GM21737 (cell line): ENCODE results near the gene PACS1.
"Not testable (repeated sequence)": the region's sequence is repeated elsewhere in the genome, so short reads cannot be mapped to it uniquely, and the experiment has no call there.

Experiments used
- ATAC-seq: cut with Tn5 transposase; IDR thresholded peaks from one replicate; pipeline ENCODE4 v1.9.1; 2021; ENCODE audit warnings: mild to moderate bottlenecking, moderate library complexity; ENCODE audit not compliant: unreplicated experiment

Gene PACS1

GRCh38 chr11:66106786-66107599 lies 36.9 kb downstream of the PACS1 start:
- ATAC-seq, result no peak

GRCh38 chr11:66107600-66108510 lies 37.8 kb downstream of the PACS1 start:
- no peak for ATAC-seq

DNA sequence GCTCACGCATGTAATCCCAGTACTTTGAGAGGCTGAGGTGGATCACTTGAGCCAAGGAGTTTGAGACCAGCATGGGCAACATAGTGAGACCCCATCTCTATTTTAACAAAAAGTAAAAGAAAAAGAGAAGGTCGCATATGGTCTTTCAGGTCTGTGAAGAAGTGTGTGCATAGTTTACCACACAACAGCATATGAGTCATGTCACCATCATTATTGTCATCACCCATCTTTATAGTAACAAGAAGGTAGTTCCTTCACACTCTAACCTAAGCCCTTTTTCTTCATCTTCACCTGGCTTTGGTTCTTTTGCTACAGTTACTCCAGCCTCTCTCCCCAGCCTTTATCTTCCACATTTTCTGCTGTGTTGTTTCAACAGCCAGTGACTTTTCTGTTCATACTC lies 39.2 kb downstream of the PACS1 start:
- no peak for ATAC-seq

DNA sequence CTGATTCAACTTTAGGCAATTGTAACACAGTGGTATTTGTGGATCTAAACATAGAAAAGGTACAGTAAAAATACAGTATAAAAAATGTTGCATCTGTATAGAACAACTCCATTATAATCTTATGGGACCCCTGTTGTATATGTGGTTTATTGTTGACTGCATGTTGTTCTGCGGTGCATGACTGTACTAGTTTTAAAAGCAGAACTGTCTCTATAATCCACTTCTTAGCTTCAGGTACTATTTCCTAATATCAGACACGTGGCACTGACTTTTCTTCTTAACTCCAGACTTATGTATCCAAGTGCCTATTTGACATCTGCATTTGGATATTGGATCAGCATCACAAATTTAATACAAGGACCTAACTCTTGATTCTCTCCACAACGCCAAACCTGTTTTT lies 41.1 kb downstream of the PACS1 start:
- ATAC-seq, result no peak

DNA sequence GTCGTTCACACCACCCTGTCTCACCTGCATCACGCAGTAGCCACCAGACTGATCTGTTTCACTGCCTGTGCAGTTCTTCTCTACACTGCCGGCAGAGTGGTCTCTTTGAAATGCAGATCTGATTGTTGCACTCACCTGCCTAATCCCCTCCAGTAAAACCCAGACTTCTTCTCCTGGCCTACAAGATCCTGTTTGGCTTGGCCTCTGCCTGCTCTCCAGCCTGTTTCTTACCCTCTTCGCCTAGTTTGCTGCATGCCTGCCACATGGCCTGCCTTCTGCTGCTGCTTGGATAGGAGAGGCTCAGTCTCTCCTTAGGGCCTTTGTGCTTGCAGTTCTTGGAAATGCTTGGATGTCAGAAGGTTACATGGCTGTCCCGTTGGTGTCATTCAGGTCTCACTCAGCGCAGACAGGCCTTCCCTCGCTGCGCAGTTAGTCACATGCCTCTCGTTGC lies 42.0 kb downstream of the PACS1 start:
- ATAC-seq, result no peak

- no peak for ATAC-seq
Measured at GRCh38 chr11:66112601-66113499, 42.8 kb downstream of the PACS1 start.

DNA sequence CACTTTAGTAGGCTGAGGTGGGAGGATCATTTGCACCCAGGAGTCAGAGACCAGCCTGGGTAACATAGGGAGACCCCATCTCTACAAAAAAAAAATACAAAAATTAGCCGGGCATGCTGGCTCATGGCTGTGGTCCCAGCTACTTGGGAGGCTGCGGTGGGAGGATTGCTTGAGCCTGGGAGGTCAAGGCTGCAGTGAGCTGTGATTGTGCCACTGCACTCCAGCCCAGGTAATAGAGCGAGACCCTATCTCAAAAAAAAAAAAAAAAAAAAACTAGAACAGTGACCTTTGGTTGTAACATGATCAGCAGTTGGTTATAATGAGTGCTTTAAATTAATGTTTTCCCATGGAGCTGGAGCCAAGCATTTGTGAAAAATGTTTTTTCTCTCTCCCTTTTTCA lies 44.9 kb downstream of the PACS1 start:
- not testable (repeated sequence) for ATAC-seq

- peak; percentile 52 for ATAC-seq
Measured at GRCh38 chr11:66115638-66116301, 45.7 kb downstream of the PACS1 start.

- ATAC-seq, result no peak
Measured at GRCh38 chr11:66116576-66117361, 46.7 kb downstream of the PACS1 start.

DNA sequence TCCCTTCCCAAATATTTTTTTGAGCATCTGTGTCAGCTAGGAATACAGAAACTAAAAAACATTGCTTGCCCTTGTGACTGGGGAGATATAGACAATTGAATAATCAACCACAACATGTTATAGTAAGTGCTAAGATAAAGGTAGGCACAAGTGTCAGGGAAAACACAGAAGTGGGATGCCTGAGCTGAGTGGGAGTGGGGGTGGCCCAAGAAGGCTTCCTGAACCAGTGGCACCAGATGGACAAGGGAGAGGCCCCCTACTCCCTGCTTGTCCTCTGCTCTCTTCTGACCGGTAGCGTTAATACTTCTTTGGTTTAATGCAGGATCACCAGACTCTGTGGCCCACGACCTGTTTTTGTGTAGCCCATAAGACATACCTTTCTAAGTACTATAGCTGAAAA lies 48.8 kb downstream of the PACS1 start:
- ATAC-seq, result no peak

GRCh38 chr11:66119348-66120133 lies 49.5 kb downstream of the PACS1 start:
- ATAC-seq, result no peak

- ATAC-seq, result no peak
Measured at GRCh38 chr11:66121466-66121865, 51.4 kb downstream of the PACS1 start.

- no peak for ATAC-seq
Measured at GRCh38 chr11:66123902-66124301, 53.8 kb downstream of the PACS1 start.

- ATAC-seq, result no peak
Measured at GRCh38 chr11:66124564-66124963, 54.5 kb downstream of the PACS1 start.

DNA sequence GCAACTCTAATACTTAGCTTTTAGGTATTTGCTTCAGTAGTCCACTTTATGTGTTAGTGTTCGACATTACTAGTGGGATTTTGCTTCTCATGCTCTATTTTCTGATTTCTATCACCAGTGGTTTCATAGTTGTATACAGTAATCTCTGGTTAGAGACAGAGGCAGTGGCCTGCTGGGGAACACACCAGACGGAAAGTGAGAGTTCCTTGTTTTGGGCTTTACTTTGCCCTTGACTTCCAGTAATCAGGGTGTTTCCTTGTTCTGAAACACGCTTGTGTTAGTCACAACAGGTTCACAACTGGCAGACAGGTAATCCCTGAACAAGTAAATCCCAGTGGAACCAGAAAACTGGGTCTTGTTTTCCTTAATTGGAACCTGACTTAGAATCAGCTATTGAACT lies 56.0 kb downstream of the PACS1 start:
- no peak for ATAC-seq

DNA sequence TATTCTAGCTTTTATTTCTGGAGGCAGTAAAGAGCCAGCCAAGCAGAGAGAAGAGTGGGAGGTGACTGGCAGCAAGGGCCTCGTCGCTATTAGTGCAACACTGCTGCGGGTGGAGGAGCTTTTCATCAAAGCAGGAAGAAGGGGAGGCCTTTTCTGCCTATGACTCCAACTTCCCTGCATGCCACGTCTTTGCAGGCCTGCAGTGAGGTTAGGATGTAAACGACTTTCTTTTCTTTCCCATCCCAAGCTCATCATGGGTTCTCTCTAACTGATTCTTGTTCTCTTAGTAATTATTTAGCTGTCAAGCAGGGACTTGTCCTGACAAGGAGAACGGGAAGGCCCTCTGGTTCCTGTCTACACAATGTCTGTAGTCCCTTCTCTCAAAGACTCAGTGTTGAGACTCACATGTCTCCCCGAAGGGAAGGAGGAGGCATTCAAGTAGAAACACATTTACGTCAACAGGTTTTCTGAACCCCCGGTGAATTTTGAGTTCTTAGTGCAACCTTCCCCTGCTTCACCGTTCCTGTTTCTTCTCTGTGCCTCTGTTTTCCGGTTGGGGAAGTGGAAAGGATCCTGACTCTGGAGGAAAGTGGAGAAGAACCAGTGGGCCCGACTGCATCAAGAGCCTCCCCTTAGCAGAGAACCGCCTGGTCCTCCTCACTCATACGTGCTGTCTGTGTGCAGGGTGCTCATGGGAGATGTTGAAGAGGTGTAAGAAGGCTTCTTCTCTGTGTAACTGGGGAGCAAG lies 56.9 kb downstream of the PACS1 start:
- no peak for ATAC-seq

DNA sequence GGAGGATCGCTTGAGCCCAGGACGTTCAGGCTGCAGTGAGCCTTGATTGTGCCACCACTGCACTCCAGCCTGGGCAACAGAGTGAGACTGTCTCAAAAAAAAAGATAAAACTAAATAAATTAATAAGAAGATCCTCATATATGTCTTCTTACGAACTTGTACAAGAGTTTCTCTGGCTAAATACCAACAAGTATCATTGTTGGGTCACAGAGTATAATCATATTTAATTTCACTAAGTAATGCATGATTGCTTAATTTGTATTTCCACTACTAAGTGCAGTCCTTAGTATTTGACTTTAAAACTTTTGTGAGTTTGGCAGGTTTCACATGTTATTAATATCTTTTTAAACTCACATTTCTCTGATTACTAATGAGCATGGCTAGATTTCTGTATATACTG lies 60.9 kb downstream of the PACS1 start:
- no peak for ATAC-seq
